ENCODE results near the gene CRYL1. TPM values are rescaled to one million over a fixed set of nuclear protein-coding genes. Genes with fewer than 3 reads are reported as not detected.

CRYL1 gene
- total RNA-seq, 5 donors from 2014 or later (not counting 1 experiment from before 2014, with no cell fraction given), result 12.3 to 21.5 (median 17.9) TPM

DNA sequence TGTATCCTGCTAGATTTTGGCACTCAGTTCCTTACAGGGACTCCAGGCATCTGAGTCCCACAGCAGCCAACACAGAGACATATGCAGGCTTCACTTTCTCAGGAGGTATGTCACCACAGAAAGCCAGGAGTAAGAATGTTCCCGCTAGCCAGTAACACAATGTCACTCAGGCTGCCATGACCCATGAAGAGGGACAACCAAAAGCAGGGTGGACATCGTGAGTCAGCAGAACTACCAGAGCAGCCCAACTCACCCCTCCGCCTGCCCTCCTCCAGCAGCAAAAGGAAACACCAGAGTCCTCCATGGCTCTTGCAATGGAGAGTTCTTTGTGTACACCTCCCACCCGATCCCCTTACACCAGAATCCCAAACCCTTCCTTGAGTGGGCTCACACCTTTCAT, 95.4 kb downstream of the CRYL1 start:
- no peaks in the 10 kb centered on the region for H3K9me3 Mint-ChIP-seq
- POLR2A ChIA-PET, result no interaction called here
- 100% methylated on average over 1 of the region's 4 CpGs for WGBS (ENCODE audit: insufficient coverage)
- no peak overlapping the region for H3K4me3 Mint-ChIP-seq
- H3K27ac Mint-ChIP-seq, result no peak overlapping the region
- H3K27me3 ChIP-seq (replicated peaks in 1 of 2; ENCODE audit: control insufficient read depth in 2 of 2, extremely low read depth in 1 of 2, insufficient read depth in 2 of 2, low read length in 1 of 2), result no peaks in the 10 kb centered on the region
- ATAC-seq (replicated peaks in 1 of 4), result no peak
- H3K36me3 ChIP-seq (ENCODE audit: control insufficient read depth in 2 of 2, extremely low read depth in 1 of 2, insufficient read depth in 1 of 2, low read length in 1 of 2), result peaks cover 0 to 4% of the 10 kb centered on the region in 2 donors
- no peaks in the 10 kb centered on the region for H3K27me3 Mint-ChIP-seq
- DNase-seq, result no peak
- peaks cover 65% of the 10 kb centered on the region for H3K36me3 Mint-ChIP-seq
- no peaks in the 10 kb centered on the region for H3K9me3 ChIP-seq
- CTCF ChIA-PET, result no interaction called here
- no peaks in the 10 kb centered on the region for H3K4me1 ChIP-seq (ENCODE audit: control insufficient read depth in 1 of 2, extremely low read depth in 1 of 2, insufficient read depth in 2 of 2, low read length in 2 of 2)
- H3K4me1 Mint-ChIP-seq, result no peaks in the 10 kb centered on the region
- no peak overlapping the region for H3K4me3 ChIP-seq (ENCODE audit: control insufficient read depth in 1 of 2, extremely low read depth in 1 of 2, low read length in 1 of 2)
- no peak overlapping the region for H3K27ac ChIP-seq (ENCODE audit: low read length)

DNA sequence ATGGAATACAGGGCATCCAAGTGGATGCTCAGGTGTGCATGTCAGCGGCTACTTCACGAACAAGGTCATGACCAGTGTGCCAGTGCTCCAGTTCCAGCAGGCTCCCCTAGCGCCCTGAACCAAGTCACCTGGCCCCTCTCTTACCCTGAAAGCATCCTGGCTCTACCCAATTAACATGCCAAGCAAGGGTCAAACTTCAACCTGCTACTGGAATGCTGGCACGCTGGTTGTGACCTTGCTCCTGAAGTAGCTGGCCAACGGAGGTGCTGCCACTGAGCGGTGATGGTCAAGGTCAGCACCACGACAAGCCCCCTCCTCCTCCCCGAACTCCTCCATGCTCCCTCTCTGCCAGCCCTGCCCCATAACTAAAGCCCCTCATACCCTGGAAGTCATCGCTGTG, 96.0 kb downstream of the CRYL1 start:
- no peak overlapping the region for H3K4me3 ChIP-seq (ENCODE audit: control insufficient read depth in 1 of 2, extremely low read depth in 1 of 2, low read length in 1 of 2)
- no peak overlapping the region for H3K27ac Mint-ChIP-seq
- H3K27ac ChIP-seq (ENCODE audit: low read length), result no peak overlapping the region
- H3K36me3 ChIP-seq (ENCODE audit: control insufficient read depth in 2 of 2, extremely low read depth in 1 of 2, insufficient read depth in 1 of 2, low read length in 1 of 2), result peaks cover 0 to 4% of the 10 kb centered on the region in 2 donors
- ChIA-PET CTCF (no interaction called here), POLR2A (no interaction called here)
- no peaks in the 10 kb centered on the region for H3K4me1 ChIP-seq (ENCODE audit: control insufficient read depth in 1 of 2, extremely low read depth in 1 of 2, insufficient read depth in 2 of 2, low read length in 2 of 2)
- H3K9me3 Mint-ChIP-seq, result no peaks in the 10 kb centered on the region
- over 99% methylated on average over 8 of the region's 9 CpGs for WGBS (ENCODE audit: insufficient coverage)
- DNase-seq (no peak), ATAC-seq (replicated peaks in 1 of 4) (no peak)
- no peaks in the 10 kb centered on the region for H3K27me3 Mint-ChIP-seq
- no peak overlapping the region for H3K4me3 Mint-ChIP-seq
- no peaks in the 10 kb centered on the region for H3K9me3 ChIP-seq
- peaks cover 67% of the 10 kb centered on the region for H3K36me3 Mint-ChIP-seq
- H3K4me1 Mint-ChIP-seq, result no peaks in the 10 kb centered on the region
- no peaks in the 10 kb centered on the region for H3K27me3 ChIP-seq (replicated peaks in 1 of 2; ENCODE audit: control insufficient read depth in 2 of 2, extremely low read depth in 1 of 2, insufficient read depth in 2 of 2, low read length in 1 of 2)

GRCh38 chr13:20428666-20429644, 96.7 kb downstream of the CRYL1 start:
- no peaks in the 10 kb centered on the region for H3K4me1 Mint-ChIP-seq
- no peaks in the 10 kb centered on the region for H3K9me3 Mint-ChIP-seq
- CTCF ChIA-PET, result no interaction called here
- Histone ChIP-seq H3K9me3 (no peaks in the 10 kb centered on the region), H3K4me3 (ENCODE audit: control insufficient read depth in 1 of 2, extremely low read depth in 1 of 2, low read length in 1 of 2) (no peak overlapping the region), H3K27ac (ENCODE audit: low read length) (no peak overlapping the region), H3K27me3 (replicated peaks in 1 of 2; ENCODE audit: control insufficient read depth in 2 of 2, extremely low read depth in 1 of 2, insufficient read depth in 2 of 2, low read length in 1 of 2) (no peaks in the 10 kb centered on the region), H3K4me1 (ENCODE audit: control insufficient read depth in 1 of 2, extremely low read depth in 1 of 2, insufficient read depth in 2 of 2, low read length in 2 of 2) (no peaks in the 10 kb centered on the region), H3K36me3 (ENCODE audit: control insufficient read depth in 2 of 2, extremely low read depth in 1 of 2, insufficient read depth in 1 of 2, low read length in 1 of 2) (peaks cover 0 to 4% of the 10 kb centered on the region in 2 donors)
- H3K4me3 Mint-ChIP-seq, result no peak overlapping the region
- WGBS (ENCODE audit: insufficient coverage), result 92% methylated on average over 9 of the region's 11 CpGs
- no peaks in the 10 kb centered on the region for H3K27me3 Mint-ChIP-seq
- POLR2A ChIA-PET, result interaction anchor here in 1 of 2 donors (0.8 kb wide), 1 partner anchor 55 kb away, joined by 4 read pairs; no protein-coding TSS in a partner anchor
- H3K27ac Mint-ChIP-seq, result no peak overlapping the region
- peaks cover 68% of the 10 kb centered on the region for H3K36me3 Mint-ChIP-seq
- no peak for DNase-seq
- ATAC-seq (replicated peaks in 1 of 4), result no peak

- H3K27ac ChIP-seq (ENCODE audit: low read length), result no peak overlapping the region
- 89% methylated on average over 4 of the region's 11 CpGs for WGBS (ENCODE audit: insufficient coverage)
- DNase-seq, result no peak
- CTCF ChIA-PET, result interaction anchor here in 1 of 2 donors (0.8 kb wide), 1 partner anchor 352 kb away, joined by 3 read pairs; no protein-coding TSS in a partner anchor
- H3K9me3 ChIP-seq, result no peaks in the 10 kb centered on the region
- no peaks in the 10 kb centered on the region for H3K27me3 ChIP-seq (replicated peaks in 1 of 2; ENCODE audit: control insufficient read depth in 2 of 2, extremely low read depth in 1 of 2, insufficient read depth in 2 of 2, low read length in 1 of 2)
- H3K36me3 ChIP-seq (ENCODE audit: control insufficient read depth in 2 of 2, extremely low read depth in 1 of 2, insufficient read depth in 1 of 2, low read length in 1 of 2), result peaks cover 0 to 4% of the 10 kb centered on the region in 2 donors
- no peak for ATAC-seq (replicated peaks in 1 of 4)
- Mint-ChIP-seq H3K27ac (no peak overlapping the region), H3K9me3 (no peaks in the 10 kb centered on the region), H3K4me1 (no peaks in the 10 kb centered on the region), H3K4me3 (no peak overlapping the region), H3K27me3 (no peaks in the 10 kb centered on the region), H3K36me3 (peaks cover 67% of the 10 kb centered on the region)
- no peaks in the 10 kb centered on the region for H3K4me1 ChIP-seq (ENCODE audit: control insufficient read depth in 1 of 2, extremely low read depth in 1 of 2, insufficient read depth in 2 of 2, low read length in 2 of 2)
- POLR2A ChIA-PET, result no interaction called here
- H3K4me3 ChIP-seq (ENCODE audit: control insufficient read depth in 1 of 2, extremely low read depth in 1 of 2, low read length in 1 of 2), result no peak overlapping the region
Observed at GRCh38 chr13:20426766-20427448, 98.8 kb downstream of the CRYL1 start.

DNA sequence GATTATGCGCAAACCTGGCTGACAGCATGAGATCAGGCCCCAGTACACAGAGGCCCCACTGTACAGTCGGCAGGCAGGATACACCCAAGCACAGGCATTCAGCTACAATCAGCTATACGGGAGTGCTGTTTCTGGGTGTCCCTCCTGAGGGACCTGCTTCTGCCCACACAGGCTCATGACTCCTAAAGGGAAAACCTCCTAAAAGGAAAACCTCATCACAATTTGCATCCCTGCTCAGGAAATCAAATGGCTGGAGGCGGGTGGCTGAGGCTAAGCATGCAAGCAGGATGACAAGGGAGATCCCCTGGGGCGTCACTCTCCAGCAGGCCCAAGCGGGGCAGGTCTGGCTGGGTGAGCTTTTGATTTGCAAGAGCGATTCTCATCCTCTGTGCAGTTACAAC, 99.8 kb downstream of the CRYL1 start:
- Mint-ChIP-seq H3K4me3 (no peak overlapping the region), H3K27ac (no peak overlapping the region), H3K27me3 (no peaks in the 10 kb centered on the region), H3K9me3 (no peaks in the 10 kb centered on the region), H3K36me3 (peaks cover 58% of the 10 kb centered on the region), H3K4me1 (peaks cover 3 to 7% (median 7%) of the 10 kb centered on the region in 3 donors)
- Histone ChIP-seq H3K4me3 (ENCODE audit: control insufficient read depth in 1 of 2, extremely low read depth in 1 of 2, low read length in 1 of 2) (no peak overlapping the region), H3K4me1 (ENCODE audit: control insufficient read depth in 1 of 2, extremely low read depth in 1 of 2, insufficient read depth in 2 of 2, low read length in 2 of 2) (no peaks in the 10 kb centered on the region), H3K27me3 (replicated peaks in 1 of 2; ENCODE audit: control insufficient read depth in 2 of 2, extremely low read depth in 1 of 2, insufficient read depth in 2 of 2, low read length in 1 of 2) (no peaks in the 10 kb centered on the region), H3K9me3 (no peaks in the 10 kb centered on the region), H3K36me3 (ENCODE audit: control insufficient read depth in 2 of 2, extremely low read depth in 1 of 2, insufficient read depth in 1 of 2, low read length in 1 of 2) (peaks cover 0 to 4% of the 10 kb centered on the region in 2 donors), H3K27ac (ENCODE audit: low read length) (no peak overlapping the region)
- POLR2A ChIA-PET, result interaction anchor here (0.6 to 0.7 kb wide), 2 partner anchors 24 to 67 kb away, joined by 3 to 5 read pairs; no protein-coding TSS in a partner anchor
- ATAC-seq (replicated peaks in 1 of 4) (no peak), DNase-seq (no peak)
- 81% methylated on average over 3 of the region's 7 CpGs for WGBS (ENCODE audit: insufficient coverage)
- CTCF ChIA-PET, result interaction anchor here in 1 of 2 donors (0.7 to 0.8 kb wide), 2 partner anchors 56 to 353 kb away, joined by 3 read pairs; no protein-coding TSS in a partner anchor

DNA sequence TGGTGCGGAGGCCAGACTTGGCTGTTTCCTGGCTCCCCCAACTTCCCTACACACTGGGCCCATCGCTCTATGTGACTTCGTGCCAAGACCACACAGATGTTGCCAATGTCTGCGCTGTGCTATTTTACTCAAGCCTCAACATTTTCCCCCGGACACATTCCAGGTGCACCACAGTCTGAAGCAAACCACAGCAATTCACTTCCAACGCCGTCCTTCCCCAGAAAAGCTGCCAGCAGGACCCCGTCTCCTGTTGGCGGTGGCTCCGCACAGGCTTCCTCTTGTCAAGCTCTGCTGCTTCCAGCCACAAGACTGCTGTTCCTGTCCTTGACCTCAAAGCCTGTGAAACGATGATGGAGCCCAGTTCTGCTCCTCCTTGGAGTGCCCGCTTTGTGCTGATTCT, 100.7 kb downstream of the CRYL1 start:
- Mint-ChIP-seq H3K27me3 (no peaks in the 10 kb centered on the region), H3K9me3 (no peaks in the 10 kb centered on the region), H3K27ac (no peak overlapping the region), H3K4me3 (no peak overlapping the region), H3K4me1 (peaks cover 12 to 14% (median 13%) of the 10 kb centered on the region in 3 donors), H3K36me3 (peaks cover 49% of the 10 kb centered on the region)
- no peak overlapping the region for H3K4me3 ChIP-seq (ENCODE audit: control insufficient read depth in 1 of 2, extremely low read depth in 1 of 2, low read length in 1 of 2)
- 91% methylated on average over 11 of the region's 12 CpGs for WGBS (ENCODE audit: insufficient coverage)
- peaks cover 3 to 4% of the 10 kb centered on the region in 2 experiments for H3K4me1 ChIP-seq (ENCODE audit: control insufficient read depth in 1 of 2, extremely low read depth in 1 of 2, insufficient read depth in 2 of 2, low read length in 2 of 2)
- no peak for DNase-seq
- H3K36me3 ChIP-seq (ENCODE audit: control insufficient read depth in 2 of 2, extremely low read depth in 1 of 2, insufficient read depth in 1 of 2, low read length in 1 of 2), result peaks cover 0 to 4% of the 10 kb centered on the region in 2 donors
- ChIA-PET POLR2A (interaction anchor here (0.6 kb wide), 2 partner anchors 68 to 298 kb away, joined by 3 to 4 read pairs; no protein-coding TSS in a partner anchor), CTCF (interaction anchor here (0.6 kb wide), 2 partner anchors 41 to 970 kb away, joined by 3 to 4 read pairs; no protein-coding TSS in a partner anchor)
- no peaks in the 10 kb centered on the region for H3K27me3 ChIP-seq (replicated peaks in 1 of 2; ENCODE audit: control insufficient read depth in 2 of 2, extremely low read depth in 1 of 2, insufficient read depth in 2 of 2, low read length in 1 of 2)
- H3K9me3 ChIP-seq, result no peaks in the 10 kb centered on the region
- H3K27ac ChIP-seq (ENCODE audit: low read length), result no peak overlapping the region
- no peak for ATAC-seq (replicated peaks in 1 of 4)

All from T-cell (primary cell).